ENCODE measurements around the gene TRMT6.
A peak's percentile ranks its signal among the peaks of the same experiment; 100 is the strongest.

TRMT6 gene

DNA sequence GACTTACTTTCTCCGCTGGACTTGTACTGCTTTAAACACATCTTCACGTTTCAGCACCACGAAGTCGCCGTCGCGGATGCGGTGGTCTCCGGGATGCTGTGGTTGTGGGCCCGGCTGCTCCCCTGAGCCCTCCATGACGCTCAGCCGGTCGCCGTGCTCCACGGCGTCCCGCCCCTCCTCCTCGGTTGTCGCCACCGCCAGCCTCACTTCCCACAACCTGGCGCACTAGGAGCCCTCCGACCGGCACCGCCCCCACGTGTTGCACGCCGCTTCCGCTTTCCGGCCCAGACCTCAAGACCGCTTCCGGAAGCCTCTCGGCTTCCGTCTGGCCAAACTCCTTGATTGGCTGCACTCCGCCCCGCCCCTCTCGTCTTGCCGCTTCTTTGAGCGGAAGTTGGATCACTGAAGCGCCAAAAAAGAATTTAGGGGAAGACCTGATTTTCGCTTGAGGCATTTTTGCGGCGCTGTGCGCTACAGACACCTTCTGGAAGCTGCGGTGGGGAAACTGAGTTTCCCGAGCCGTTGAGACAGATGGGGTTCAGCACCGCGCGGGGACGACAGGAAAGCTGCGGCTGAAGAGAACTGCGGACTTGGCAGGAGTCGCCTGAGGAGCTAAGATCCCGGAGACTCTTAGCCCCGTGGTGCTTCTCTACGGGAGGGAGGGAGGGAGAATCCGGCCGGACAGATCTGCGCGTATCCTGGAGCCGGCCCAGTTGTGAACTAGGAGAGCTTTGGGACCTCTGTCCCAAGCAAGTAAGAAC, at the start of gene TRMT6, which contains the start of gene MCM8:
Gene TRMT6 (minus strand): TSS at position 263 of the 761 bp plus-strand sequence. CDS start 128 bp downstream, at position 135.
Gene MCM8 (plus strand): TSS at position 382 of the 761 bp plus-strand sequence. CDS start 1,364 bp downstream, outside the sequence.
- peak; percentile 97 for DNase-seq

DNA sequence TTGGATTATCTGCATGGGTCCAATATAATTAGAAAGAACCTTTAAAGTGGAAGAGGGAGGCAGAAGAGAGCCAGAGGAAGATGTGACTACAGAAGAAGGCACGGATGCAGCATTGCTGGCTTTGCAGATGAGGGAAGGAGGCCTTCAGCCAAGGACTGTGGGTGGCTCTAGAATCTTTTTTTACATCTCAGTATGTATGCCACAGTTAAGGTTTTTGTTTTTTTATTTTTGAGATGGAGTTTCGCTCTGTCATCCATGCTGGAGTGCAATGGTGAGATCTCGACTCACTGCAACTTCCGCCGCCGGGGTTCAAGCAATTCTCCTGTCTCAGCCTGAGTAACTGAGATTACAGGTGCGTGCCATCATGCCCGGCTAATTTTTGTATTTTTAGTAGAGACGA, 49.5 kb upstream of the TRMT6 start:
- DNase-seq: no peak

- peak; percentile 51 for DNase-seq
These were observed 46.4 kb upstream of the TRMT6 start for GRCh38 chr20:5996765-5997164.

- no peak for DNase-seq
These were observed 41.5 kb upstream of the TRMT6 start for GRCh38 chr20:5991623-5992441.

DNA sequence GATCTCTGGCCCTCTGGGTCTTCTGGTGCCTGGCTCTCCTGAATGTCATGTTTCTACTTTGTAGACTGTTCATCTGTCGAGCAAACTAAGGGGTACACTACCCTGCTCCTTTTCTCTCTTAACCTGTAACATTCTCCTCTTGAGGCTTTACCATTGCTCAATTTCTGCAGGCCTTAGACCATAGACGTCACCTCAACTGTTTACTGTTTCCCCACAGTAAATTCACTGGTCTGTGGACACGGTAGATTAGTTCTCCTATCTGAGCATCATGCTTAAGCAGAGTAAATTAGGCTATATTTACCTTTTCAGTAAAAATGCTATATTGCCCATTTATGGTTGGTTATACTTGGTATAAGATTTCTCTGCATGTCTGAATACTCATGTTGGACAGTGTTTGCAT, 40.6 kb upstream of the TRMT6 start:
- no peak for DNase-seq

- no peak for DNase-seq
These were observed 39.2 kb upstream of the TRMT6 start for GRCh38 chr20:5989539-5989938.

DNA sequence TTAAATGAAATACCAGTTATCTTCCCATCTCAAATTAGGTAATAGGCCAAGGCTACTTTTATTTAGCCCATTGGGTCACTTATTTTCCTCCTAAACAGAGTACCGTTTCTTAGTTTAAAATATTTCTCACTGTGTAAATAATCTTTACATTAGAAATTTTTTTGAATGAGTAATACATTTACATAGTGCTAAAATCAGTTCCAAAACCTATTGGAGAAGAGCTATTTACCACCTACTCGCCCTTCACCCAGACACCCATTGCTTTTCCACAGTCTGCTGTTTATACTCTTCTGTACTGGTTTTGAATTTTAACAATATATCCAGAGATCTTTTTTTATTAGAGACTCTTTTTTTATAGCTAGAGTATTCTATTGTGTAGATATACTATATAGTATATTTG, 37.0 kb upstream of the TRMT6 start:
- DNase-seq: no peak

DNA sequence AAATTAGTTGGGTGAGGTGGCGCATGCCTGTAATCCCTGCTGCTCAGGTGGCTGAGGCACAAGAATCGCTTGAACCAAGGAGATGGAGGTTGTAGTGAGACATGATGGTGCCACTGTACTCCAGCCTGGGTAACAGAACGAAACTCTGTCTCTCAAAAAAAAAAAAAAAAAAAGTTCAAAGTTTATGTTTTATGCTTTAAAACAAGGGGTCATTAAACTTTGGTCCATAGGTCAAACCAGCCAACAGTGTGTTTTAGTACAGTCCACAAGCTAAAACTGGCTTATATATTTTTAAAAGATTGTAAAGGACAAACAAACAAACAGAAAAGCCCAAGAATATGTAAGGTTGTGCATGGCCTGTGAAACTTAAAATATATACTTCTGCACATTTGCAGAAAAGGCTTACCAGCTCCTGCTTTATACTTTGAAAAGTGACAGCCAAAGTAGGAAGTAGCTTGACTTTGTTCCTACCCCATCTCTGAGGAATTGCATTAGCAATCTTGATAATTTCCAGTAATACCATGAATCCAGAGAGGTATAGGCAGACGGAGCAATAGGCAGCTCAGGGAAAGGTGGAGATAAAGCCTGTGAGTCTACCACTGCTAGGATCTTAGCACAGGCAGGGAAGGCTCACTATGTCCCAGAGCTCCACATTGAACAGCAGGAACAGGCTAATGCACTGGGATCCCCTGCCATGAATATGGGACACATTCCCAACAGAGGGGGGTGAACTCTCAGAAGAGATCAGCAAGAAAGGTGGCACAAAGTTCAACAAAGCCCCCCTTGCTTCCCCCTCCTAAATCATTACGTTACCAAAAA, 30.6 kb upstream of the TRMT6 start:
- no peak for DNase-seq

DNA sequence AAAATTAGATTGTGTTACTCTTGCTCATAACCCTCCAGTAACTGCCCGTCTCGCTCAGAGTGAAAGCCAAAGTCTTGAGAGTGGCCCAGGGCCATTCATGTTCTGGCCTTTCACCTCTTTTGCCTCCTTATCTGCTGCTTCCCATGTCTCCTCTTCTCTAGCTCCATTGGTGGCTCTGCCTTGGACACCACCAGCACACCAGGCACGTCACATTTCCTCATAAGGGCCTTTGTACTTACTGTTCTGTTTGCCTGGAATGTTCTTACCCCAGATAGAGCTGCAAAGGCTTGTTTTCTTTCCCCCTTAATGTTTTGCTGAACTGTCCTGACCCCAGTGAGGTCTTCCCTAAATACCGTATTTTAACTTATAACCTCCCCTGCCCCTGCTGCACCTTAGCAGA, 29.5 kb upstream of the TRMT6 start:
- DNase-seq: no peak

DNA sequence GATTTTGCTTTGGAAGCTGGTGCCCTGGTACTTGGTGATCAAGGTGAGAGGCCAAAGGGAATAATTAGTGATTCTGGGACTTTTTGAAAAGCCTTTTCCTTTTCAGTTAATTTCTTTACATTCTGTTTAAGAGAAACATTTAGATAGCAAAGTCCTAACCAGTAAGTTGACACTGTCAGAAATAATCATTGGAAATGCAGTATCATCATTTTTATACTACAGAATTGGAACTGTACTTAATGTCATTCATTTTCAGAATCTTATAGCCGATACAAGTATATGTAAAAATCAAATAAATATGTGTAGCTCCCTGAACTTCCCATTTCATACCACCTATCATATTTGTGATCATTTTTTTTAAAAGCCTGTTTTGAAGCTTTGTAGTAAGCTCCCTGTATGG, 27.6 kb upstream of the TRMT6 start:
- no peak for DNase-seq

DNA sequence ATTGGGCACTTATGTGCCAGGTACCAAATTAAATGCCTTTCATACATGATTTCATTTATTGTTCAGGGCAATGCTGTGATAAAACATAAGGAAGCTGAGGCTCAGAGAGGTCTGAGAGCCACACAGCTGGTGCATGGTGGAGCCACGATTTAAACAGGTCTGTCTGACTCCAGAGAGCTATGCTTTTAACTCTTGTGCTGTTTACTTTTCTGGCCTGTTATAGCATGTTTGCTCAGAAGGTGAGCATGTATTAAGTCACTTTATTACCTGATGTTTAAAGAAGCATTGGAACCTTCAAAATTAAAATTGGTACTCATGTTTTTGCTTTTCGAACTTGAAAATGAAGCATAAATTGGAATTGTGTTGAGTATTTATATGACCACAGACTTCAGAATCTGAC, 26.9 kb upstream of the TRMT6 start:
- DNase-seq: no peak

DNA sequence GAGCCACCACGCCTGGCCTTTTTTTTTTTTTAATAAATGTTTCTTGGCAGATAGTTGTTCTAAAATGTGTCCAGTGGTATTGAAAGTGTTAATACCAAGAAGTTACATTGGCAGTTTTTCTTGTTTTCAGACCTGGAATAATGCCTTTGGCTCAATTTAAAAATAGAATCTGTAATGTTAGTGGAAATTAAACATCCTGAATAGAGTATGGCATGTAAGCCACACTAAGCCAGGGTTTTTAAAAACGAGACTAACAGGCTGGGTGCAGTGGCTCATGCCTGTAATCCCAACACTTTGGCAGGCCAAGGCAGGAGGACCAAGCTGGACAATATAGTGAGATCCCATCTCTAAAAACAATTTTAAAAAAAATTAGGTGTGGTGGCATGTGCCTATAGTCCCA, 25.4 kb upstream of the TRMT6 start:
- no peak for DNase-seq

DNA sequence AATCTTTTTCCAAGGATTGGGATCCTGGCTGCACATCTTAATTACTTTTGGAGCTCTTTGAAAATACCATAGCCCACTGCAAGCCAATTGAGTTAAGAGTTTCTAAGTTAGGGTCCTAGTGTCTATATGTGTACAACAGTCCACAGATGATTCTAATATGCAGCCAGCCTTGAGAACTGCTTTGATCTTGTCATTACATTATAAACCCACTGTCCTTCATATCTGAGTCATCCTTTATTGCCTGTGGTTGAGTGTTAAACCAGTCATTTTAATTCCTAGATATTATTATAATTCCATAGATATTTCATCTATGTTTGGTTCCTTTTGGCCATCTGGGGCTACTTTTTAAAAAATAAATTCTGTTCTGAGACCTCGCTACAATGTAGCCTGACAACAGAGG, 24.2 kb upstream of the TRMT6 start:
- DNase-seq: no peak

DNA sequence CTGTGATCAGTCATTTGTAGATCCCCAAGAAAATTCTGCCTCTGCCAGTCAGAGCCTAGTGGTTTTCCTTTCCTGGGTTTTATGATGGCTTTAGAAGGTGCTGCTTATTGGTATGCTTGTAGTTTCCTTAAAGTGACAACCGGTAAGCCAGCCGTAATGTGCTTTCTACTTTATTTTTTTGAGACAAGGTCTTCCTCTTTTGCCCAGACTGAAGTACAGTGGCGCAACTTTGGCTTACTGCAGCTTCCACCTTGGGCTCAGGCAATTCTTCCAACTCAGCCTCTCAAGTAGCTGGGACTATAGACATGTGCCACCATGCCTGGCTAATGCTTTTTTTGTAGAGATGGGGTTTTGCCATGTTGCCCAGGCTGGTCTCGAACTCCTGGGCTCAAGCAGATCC, 23.6 kb upstream of the TRMT6 start:
- no peak for DNase-seq

- DNase-seq: no peak
These were observed 22.8 kb upstream of the TRMT6 start for GRCh38 chr20:5973172-5973571.

DNA sequence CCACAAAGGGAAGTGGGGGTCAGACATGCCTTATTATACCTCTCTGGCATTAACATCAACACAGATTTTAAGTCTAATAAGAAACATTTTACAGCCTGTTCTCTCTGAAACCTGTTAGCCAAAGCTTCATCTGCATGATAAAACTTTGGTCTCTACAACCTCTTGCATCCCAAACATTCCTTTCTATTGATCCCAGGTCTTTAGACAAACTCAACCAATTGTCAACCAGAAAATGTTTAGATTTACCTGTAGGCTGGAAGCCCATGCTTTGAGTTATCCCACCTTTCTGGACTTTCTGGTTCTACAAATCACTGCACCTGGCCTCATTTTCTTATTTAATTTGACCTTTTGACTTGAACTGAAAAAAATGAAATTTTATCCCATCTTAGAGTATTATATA, 20.9 kb upstream of the TRMT6 start:
- no peak for DNase-seq

DNA sequence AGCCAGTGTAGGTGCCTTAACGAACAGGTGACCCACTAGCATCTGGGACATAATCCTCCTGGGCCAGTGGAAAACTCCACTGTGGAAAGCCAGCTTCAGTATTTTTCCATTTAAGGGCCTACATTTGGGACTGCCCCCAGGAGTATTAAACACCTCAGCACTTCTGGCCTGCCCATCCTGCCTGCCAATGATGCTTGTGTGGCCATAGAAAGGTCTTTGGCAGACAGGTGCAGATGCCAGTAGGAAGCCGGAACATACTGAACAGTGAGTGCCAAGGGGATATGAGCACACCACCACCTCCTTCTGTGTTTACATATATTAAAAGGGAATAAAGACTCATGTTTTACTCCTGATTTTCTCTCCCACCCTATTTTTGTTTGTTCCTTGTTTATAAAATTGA, 20.0 kb upstream of the TRMT6 start:
- no peak for DNase-seq

DNA sequence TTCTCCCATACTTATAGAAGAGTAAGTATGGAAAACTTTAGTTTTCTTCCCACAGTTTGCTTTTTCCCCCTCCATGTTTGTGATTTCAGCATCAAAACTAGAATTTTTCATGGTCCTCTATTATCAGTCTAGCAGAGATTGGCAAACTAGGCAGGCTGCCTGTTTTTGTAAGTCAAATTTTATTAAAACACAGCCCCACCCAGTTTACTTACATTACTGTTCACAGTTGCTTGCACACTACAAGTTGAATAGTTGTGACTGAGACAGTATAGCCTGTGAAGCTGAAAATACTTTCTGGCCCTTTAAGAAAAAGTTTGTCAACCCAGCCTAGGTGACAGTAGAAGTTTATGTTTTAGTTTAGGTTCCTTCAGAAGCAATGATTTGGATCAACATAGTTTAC, 19.6 kb upstream of the TRMT6 start:
- no peak for DNase-seq

DNA sequence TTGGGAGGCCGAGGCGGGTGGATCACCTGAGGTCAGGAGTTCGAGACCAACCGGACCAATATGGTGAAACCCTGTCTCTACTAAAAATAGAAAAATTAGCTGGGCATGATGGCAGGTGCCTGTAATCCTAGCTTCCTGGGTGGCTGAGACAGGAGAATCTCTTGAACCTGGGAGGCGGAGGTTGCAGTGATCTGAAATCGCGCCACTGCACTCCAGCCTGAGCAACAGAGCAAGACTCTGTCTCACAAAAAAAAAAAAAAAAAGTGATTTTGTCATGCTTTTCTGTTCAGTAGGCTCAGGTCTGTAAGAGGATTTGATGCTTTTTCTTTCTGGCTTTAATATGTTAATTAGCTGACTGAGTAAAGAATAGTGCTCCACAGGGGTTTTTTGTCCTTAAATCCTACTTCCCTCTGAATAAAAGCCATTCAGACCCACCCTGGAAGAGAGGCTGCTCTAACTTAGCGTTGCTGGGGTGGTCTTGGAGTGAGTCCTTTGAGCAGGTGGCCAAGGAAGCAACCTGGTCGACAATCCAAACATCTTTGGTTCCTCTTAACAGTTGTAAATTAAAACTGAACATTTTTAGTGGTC, 19.1 kb upstream of the TRMT6 start:
- DNase-seq: no peak

DNA sequence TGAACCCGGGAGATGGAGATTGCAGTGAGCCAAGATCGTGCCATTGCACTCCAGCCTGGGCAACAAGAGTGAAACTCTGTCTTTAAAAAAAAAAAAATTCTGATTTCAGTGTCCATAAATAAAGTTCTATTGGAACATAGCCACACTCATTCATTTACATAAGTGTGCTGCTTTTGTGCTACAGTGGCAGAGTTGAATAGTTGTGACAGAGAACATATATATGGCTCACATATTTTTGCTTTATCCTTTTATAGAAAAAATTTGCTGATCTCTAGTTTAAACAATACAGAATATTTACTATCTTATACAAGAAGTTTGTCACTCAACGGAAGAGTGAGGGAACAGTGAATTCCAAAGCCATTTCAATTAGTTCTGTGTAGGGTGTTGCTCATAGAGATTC, 18.1 kb upstream of the TRMT6 start:
- DNase-seq: no peak

GRCh38 chr20:5967469-5967868, 17.1 kb upstream of the TRMT6 start:
- no peak for DNase-seq

GRCh38 chr20:5949943-5950270, 426 bp downstream of the TRMT6 start:
- no peak for DNase-seq

DNA sequence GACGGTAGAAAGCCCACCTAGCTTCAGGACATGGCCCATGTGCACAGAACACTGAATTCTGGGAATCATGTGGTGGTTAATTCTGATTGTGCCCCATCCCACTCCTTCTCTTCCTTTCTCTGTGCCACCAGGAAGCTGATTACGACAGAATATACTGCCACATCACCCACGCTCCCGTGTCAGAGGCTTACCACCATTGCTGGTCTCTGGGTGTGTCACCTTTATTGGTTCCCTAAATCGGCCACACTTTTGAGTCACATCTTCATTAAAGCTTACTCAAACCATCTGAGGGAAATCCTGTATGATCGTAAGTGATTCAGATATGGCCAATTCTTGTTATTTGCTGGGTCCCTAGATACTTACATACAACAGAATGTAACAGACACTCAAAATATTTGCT, 3.1 kb downstream of the TRMT6 start:
- peak; percentile 10 for DNase-seq
